Kidney epithelial cell (primary cell): ENCODE results near the gene SLC32A1. TPM values are rescaled to one million over a fixed set of nuclear protein-coding genes. Genes with fewer than 3 reads are reported as not detected.

ENCODE experiments used
- DNase-seq: peaks from one replicate; pipeline ENCODE4 v3.0.0-alpha.2; 2010; ENCODE audit warnings: low read depth
- H3K27me3 ChIP-seq: 2 replicates; pipeline ENCODE4 v1.6.0; 2011; ENCODE audit warnings: low read length; ENCODE audit not compliant: control insufficient read depth, insufficient read depth
- H3K36me3 ChIP-seq: 2 replicates; pipeline ENCODE4 v1.5.1; 2011; ENCODE audit warnings: low read length; ENCODE audit not compliant: control insufficient read depth, insufficient read depth
- H3K4me3 ChIP-seq: 2 replicates; pipeline ENCODE4 v1.5.1; 2011; ENCODE audit warnings: low read depth, mild to moderate bottlenecking, control low read depth, low read length
- total RNA-seq: library from RNA; depleted of rRNA; stranded (reverse); fragments of >200 nt; gene quantifications from 2 replicates; pipeline ENCODE4 v1.2.3, GENCODE V29; 2015
- TF ChIP-seq, protein P1 (sequence below): IDR thresholded peaks from 2 replicates; pipeline ENCODE4 v1.5.1; 2011; ENCODE audit warnings: mild to moderate bottlenecking, moderate library complexity, low read length, control low read depth, inconsistent platforms; ENCODE audit not compliant: insufficient read depth, poor library complexity, severe bottlenecking

Gene SLC32A1
- total RNA-seq, 1 donor from 2014 or later: not detected

GRCh38 chr20:38751360-38751976, 27.2 kb downstream of the SLC32A1 start:
- DNase-seq: no peak
- no peaks in the 10 kb centered on the region for H3K27me3 ChIP-seq
- no peaks in the 10 kb centered on the region for H3K36me3 ChIP-seq
- TF ChIP-seq, protein P1, sequence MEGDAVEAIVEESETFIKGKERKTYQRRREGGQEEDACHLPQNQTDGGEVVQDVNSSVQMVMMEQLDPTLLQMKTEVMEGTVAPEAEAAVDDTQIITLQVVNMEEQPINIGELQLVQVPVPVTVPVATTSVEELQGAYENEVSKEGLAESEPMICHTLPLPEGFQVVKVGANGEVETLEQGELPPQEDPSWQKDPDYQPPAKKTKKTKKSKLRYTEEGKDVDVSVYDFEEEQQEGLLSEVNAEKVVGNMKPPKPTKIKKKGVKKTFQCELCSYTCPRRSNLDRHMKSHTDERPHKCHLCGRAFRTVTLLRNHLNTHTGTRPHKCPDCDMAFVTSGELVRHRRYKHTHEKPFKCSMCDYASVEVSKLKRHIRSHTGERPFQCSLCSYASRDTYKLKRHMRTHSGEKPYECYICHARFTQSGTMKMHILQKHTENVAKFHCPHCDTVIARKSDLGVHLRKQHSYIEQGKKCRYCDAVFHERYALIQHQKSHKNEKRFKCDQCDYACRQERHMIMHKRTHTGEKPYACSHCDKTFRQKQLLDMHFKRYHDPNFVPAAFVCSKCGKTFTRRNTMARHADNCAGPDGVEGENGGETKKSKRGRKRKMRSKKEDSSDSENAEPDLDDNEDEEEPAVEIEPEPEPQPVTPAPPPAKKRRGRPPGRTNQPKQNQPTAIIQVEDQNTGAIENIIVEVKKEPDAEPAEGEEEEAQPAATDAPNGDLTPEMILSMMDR: peak; percentile 64
- H3K4me3 ChIP-seq: no peak overlapping the region

DNA sequence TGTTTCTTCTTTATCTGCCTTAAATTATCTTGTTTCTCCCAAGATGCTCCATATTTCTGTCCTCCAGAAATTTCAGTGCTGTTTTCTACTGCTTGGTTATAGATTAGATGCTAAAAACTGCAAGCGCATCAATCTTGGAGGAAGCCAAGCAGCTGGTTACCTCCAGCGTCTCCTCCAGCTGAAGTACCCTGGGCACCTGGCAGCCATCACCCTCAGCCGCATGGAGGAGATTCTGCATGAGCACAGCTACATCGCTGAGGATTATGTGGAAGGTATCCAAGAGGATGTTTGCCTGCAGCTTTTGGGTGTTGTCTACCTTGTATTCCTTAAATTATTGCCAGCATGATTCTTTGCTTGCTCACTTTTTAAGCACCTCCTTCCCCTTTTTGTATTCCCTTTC, 27.7 kb downstream of the SLC32A1 start:
- TF ChIP-seq, protein P1: no peak
- Histone ChIP-seq H3K36me3 (no peaks in the 10 kb centered on the region), H3K4me3 (no peak overlapping the region), H3K27me3 (no peaks in the 10 kb centered on the region)
- no peak for DNase-seq

DNA sequence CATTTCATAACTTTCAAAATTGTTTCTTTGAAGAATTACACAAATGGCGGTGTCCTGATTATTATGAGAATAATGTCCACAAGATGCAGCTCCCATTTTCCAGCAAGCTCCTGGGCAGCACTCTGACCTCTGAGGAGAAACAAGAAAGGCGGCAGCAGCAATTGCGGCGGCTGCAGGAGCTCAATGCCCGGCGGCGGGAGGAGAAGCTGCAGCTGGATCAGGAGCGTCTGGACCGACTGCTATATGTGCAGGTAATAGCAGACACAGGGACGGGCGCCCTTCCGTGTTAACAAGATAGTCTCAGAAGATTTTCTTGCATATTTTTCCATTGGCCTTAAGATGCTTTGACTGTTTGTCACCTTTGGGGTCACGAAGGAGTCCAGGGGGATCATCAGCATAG, 30.6 kb downstream of the SLC32A1 start:
- H3K36me3 ChIP-seq: no peaks in the 10 kb centered on the region
- no peak overlapping the region for H3K4me3 ChIP-seq
- H3K27me3 ChIP-seq: no peaks in the 10 kb centered on the region
- TF ChIP-seq, protein P1: no peak
- DNase-seq: no peak

- DNase-seq: no peak
- no peak overlapping the region for H3K4me3 ChIP-seq
- no peaks in the 10 kb centered on the region for H3K27me3 ChIP-seq
- TF ChIP-seq, protein P1: no peak
- no peaks in the 10 kb centered on the region for H3K36me3 ChIP-seq
Observed at GRCh38 chr20:38755324-38755910, 31.1 kb downstream of the SLC32A1 start.

- Histone ChIP-seq H3K27me3 (no peaks in the 10 kb centered on the region), H3K4me3 (no peak overlapping the region), H3K36me3 (peaks cover 1% of the 10 kb centered on the region)
- DNase-seq: no peak
- TF ChIP-seq, protein P1: no peak
Observed at GRCh38 chr20:38757145-38757775, 33.0 kb downstream of the SLC32A1 start.

- Histone ChIP-seq H3K36me3 (peaks cover 1% of the 10 kb centered on the region), H3K4me3 (no peak overlapping the region), H3K27me3 (no peaks in the 10 kb centered on the region)
- TF ChIP-seq, protein P1: no peak
- no peak for DNase-seq
Observed at GRCh38 chr20:38759106-38759505, 34.8 kb downstream of the SLC32A1 start.
